ENCODE results near the gene TTC38.

TTC38 gene

DNA sequence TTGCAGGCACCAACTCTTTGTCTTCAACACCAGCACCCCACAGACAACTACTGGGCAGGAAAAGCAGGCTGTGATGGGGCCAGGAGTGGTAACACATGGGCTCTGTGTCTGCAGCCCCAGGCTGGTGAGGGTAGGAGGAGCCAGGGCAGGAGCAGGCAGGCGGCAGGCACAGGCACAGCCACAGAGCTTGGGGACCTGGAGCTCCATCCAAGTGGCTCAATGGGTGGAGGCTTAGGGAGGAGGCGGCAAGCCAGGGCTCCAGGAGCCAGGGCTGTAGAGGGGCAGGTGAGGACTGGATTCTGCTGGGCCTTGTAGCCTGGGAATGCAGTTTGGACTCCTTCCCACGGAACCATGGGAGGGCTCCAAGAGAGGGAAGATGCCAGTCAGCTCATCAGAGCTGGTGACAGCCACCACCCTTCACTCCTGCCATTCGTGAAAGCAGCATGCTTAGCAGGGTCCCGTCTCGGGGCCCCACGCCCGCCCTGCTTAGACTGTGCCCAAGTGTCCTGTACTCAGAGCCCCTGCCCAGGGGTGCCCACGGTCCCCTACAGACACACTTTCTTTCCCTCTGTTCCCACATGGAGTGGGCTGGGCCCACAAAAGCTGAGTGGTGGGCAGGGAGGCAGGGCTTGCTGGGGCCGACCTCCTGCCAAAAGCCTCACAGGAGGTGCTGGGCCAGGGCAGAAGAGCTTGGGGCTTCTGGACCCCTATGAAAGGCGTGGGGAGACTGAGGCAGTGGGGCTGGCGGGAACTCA lies 12.4 kb downstream of the TTC38 start:
- no peak for DNase-seq

DNA sequence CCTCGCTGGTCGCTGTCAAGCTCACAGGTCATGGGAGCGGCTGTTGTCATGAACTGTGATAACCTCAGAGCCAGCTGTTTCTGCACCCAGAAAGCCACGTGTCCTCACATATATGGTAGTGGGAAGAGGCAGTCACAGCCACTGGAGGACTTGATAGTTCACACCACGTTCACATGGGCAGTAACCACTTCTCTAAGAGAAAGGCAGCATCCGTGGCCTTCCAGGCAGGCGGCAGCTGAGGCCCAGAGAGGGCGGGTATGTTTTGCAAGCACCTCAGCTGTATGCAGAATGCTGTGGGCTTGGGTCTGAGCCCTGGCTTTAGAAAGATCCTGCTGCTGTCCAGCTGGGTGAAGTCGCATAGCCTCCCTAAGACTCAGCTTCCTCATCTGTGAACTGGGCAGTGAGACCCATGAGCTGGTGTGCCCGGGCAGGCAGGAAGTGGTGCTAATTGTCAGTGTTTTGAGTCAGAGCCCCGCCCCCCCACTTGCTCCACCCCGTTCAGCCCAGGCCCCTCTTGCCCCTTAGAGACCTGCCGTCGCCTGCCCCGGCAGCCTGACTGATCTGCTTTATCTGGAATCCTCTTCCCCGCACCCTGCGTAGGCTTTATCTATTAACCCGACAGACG lies 13.3 kb downstream of the TTC38 start:
- DNase-seq, result no peak

DNA sequence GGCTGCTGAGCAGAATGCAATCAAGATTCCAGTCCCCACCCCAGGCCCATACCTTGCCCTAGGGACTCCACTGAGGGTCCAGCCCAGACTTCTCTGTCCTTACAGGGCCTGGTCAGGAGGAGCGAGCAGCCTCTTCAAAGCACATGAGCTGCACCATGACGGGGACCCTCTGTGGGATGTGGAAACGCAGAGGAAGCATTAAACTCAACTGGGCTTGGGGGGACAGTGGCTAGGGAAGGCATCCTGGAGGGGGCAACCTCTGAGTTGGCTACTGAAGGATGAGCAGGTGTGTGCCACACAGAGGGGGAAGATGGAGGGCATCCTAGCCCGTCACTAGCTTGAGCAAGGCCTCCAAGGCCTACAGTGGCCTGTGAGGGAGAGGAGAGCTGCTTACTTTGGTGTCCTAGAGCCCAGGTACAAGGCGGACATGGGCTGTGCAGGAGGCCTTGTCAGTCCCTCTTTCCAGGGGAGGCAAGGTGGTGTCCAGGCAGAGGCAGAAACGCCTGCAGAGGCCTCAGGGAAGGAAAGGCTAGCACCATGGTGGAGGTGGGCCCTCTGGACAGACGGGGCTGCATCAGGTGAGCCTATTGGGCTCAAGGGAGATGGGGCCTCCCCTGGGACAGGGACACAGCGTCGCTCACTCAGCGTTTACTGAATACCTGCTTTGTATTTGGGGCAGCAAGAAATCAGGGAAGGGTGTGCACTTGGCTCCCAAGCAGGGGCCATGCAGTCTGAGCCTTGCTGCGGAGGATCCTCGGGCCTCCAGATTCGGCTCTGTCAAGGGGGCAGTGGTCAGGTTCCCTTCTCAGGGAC lies 14.3 kb downstream of the TTC38 start:
- no peak for DNase-seq

DNA sequence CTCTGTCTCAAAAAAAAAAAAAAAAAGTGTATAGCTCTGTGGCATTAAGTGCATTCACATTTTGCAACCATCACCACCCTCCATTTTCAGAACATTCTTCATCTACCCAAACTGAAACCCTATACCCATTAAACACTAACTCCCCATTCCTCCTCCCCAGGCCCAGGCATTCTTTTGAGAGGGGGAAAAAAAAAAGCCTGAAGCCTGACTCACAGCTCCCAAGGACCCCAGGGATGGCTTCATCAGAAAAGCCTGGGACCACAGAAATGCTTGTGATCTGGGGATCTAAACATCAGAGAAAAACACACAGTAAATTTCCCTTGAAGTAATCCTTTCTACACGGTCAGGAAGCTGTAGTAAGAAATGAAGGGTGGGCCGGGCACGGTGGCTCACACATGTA lies 18.2 kb downstream of the TTC38 start:
- no peak for DNase-seq

DNA sequence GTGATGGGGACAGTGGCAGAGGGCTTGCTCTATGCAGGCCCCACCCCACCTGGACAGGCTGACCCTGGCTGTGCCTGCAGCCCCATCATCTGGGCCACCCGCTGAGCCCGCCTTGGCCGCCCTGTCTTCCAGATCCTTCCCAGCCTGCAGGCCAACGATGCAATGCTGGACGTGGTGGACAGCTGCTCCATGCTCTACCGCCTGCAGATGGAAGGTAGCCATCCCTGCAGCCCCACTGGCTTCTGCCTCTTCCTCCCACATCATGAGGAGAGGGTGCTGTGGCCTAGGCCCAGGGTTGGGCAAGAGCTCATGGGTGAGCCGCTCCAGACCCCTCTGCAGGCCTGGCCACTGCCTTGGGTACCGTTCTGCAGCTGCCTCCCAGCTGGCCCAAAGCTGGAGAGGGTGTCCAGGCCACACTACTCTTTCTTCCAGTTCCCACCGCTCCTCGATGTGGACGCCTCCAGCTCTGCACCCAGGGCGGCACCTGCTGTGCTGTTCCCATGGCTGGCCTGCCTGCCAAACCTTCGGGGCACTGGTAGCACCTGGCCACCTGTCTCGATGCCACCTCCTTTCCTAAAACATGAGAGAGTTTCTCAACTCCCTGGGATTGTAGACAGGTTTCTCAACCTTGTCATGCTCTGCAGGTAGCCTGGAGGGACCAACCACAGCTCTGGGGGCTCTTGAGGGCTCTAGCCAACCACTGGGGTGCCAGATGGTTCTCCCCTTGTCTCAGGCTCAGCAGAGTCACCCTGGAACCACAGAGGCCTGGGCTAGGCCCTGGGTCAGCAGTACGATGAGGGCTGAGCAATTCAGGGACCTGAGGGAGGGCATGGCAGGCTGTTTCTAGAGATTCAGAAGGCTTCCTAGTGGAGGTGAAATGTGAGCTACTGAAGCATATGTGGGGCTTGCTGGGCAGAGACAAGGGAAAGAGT lies 19.4 kb downstream of the TTC38 start:
- DNase-seq, result no peak

DNA sequence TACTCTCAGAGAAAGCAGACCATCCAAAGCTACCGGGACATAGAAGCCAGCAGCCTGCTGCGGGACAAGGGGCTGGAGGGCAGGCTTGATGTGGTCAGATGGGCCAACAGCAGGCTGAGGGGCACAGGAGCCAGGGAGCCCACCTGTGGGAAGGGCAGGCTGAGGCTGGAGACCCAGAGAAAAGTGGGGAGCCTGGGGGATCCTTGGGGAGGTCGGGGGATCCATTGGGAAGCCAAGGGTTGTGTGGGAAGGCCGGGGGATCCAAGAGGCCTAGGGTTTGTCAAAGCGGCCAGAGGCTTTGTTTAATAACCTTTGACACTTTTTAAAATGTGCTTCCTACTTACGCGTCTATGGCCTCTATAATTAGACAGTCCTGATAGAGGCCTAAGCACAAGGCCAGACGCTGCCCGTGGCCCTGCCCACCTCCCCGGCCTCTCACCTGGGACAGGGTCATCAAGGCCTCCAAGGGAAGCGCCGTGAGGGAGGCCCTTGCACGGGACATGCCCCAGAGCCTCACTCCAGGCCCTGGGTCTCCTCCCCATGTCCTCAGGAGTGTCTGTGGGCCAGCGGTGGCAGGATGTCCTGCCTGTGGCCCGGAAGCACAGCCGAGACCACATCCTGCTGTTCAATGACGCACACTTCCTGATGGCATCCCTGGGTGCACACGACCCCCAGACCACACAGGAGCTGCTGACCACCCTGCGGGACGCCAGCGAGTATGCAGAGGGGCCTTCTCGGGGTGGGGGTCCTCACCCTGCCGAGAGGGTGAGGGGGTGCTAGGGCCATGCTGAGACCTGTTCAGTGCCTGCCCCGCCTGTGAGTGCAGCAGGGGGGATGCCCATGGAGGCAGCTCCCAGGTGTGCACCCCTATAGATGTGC lies 20.3 kb downstream of the TTC38 start:
- DNase-seq, result no peak

DNA sequence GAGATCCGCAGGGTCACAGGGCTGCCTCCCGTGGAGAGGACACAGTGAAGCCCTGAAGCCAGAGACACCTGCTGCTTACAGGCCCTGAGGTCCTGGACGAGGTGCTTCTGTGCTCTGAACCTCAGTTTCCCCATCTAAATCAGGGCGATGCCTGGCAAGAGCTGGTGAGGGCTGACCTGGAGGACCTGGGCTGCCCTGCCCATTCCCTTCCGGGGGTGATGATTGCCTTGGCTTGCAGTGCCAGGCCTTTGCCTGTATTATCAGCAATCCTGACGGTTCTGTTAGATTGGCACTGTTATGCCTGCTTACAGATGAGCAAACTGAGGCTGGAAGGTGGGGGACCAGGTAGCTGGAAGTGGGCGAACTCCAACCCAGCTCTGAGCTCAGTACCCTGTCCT lies 21.0 kb downstream of the TTC38 start:
- no peak for DNase-seq

DNA sequence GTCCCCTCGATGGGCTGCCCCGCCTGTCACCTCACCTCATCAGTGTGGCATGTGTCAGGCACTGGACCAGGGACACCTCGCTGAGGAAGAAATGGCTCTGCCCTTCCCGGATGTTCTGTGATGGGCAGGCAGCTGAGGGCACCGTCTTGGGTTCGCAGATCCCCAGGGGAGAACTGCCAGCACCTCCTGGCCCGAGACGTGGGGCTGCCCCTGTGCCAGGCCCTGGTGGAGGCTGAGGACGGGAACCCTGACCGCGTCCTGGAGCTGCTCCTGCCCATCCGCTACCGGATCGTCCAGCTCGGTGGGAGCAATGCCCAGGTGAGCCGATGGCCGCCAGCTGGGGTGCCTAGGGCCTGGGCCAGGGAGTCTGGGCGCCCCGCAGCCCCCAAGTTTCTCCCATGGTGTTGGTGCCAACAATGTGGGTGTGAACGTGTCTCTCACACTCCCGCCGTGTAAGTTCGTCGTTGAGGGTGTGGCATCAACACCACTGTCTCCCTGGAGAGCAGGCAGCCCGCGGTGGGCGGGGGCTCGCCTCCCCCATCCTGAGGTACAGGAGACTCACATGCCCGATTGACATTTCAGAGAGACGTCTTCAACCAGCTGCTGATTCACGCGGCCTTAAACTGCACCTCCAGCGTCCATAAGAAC lies 21.6 kb downstream of the TTC38 start:
- DNase-seq, result no peak

DNA sequence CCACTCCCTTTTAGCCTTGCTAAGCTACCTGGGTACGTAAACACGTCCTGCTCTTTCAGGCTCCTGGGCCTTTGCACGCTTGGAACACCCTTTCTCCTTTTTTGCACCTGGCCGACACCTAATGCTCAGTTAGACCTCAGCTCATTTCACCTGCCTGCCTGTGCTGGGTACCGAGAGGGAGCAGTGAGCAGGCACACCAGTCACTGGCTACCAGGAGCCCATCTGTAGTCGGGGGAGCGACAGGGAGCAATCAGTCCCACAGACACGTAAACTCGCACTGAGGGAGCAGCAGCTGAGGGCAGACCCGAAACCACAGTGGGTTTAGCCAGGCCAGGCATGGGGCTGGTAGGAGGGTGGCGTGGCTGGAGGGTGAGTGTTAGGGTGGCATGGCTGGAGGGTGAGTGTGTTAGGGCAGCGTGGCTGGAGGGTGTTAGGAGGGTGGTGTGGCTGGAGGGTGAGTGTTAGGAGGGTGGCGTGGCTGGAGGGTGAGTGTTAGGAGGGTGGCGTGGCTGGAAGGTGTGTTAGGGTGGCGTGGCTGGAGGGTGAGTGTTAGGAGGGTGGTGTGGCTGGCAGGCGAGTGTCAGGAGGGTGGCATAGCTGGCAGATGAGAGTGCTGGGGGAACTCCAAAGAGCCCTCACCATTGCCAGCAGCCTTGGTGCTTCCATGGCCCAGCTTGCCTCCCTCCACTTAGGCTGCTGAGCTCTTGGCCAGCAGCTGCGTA lies 22.5 kb downstream of the TTC38 start:
- no peak for DNase-seq

DNA sequence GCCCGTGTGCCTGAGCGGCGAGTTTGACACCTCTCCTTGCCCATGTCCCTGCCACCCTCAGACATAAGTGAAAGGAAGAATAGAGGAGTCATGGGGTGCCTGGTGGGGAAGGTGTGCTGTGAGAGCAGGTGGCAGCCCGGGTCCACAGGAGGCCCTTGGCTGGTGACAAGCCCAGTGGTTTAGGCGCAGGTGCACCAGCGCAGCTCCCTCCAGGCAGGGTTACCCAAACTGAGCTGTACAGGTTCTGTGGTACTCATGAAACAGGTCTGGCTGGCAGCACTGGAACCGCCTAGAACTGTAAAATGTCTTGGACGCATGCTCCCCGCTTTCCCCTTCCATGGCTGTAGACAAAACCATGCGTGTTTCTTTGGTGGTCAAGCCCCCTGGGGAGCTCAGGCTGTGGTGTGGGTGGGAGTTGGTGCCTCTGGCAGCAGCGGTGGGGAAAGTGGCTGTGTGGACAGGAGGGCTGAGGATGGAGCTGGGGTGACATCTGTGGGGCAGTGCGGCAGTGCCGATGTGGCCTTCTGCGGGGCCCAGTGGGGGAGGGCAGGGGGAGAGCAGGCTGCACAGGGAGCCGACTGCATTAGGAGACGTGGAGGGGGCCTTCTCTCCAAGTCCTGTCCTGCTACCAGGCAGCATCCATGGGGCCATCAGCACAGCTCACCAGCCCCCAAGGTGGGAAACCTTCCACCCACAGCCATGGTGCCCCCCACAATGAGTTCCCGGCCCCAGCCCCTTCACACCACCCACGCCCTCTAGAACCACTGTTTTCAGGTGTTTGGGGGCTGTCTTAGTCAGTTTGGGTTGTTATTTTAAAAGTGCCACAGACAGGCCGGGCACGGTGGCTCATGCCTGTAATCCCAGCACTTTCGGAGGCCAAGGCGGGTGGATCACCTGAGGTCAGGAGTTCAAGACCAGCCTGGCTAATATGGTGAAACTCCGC lies 23.3 kb downstream of the TTC38 start:
- no peak for DNase-seq

DNA sequence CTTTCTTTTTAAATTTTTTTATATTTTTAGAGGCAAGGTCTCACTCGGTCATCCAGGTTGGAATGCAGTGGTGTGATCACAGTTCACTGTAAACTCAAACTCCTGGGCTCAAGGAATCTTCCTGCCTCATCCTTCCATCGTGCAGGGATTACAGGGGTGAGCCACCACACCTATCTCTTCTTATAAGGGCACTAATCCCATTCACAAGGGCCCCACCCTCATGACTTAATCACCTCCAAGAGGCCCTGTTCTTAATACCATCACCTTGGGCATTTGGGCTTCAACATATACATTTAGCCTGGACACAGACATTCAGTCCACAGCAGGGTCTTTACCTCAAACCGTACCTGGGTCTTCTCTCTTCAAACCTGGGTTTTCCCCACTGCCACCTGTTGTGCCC lies 24.4 kb downstream of the TTC38 start:
- no peak for DNase-seq

DNA sequence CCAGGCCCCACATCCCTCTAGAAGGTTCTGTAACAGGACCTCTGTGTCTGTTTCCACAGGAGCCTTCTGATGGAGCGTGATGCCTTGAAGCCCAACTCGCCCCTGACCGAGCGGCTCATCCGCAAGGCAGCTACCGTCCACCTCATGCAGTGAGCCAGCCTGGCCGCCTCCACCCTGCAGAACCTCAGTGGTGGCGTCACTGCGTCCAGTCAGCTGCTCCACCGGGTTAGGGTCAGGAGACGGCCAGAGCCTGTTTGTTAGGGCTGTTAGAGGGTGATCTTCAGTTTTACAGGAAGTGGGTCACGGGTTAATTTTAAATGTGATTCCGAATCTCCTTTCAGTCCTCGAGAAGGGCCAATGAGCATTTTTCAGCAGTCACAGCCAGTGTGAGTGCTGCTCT lies 24.9 kb downstream of the TTC38 start:
- no peak for DNase-seq

DNA sequence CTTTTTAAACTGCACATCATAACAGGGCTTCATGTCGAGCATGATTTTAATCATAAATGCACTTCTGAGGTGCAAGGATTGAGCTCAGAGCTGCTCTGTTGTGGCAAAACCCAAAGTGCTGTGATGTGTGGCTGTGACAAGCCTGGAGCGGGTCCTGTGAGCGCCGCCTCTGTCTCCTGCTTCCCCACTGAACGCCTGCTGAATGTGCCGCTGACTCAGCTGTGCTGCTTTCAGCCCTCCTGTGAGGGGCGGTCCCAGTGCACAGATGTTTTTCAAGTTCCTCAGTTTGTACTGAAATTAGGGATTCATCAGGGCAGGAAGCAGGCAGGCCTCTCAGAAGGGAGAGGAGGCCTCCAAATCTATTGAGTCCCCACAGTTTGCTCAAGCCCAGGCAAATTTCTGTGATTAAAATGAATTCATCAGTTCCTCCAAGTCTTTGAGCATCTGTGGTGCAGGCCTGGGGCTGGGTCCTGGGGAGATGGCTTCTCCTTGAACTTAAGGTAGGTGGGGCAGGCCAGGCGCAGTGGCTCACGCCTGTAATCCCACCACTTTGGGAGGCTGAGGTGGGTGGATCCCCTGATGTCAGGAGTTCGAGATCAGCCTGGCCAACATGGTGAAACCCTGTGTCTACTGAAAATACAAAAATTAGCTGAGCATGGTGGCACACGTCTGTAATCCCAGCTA lies 25.9 kb downstream of the TTC38 start:
- no peak for DNase-seq

DNA sequence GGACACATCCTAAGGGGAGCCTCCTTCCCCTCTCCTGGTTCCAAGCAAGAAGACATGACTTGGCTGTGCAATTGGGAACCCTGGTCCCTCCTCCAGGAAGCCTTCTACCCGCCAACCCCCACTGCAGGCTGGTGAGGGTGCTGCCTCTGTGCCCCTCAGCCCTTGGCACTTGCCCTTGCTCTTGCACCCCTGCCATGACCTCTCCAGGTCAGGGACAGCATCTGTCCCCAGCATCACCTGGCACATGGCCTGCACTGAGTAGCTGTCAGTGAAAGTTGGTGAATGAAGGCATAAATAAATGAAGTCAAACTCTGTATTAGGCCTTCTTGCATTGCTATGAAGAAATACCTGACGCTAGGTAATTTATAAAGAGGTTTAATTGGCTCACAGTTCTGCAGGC lies 27.0 kb downstream of the TTC38 start:
- no peak for DNase-seq

DNA sequence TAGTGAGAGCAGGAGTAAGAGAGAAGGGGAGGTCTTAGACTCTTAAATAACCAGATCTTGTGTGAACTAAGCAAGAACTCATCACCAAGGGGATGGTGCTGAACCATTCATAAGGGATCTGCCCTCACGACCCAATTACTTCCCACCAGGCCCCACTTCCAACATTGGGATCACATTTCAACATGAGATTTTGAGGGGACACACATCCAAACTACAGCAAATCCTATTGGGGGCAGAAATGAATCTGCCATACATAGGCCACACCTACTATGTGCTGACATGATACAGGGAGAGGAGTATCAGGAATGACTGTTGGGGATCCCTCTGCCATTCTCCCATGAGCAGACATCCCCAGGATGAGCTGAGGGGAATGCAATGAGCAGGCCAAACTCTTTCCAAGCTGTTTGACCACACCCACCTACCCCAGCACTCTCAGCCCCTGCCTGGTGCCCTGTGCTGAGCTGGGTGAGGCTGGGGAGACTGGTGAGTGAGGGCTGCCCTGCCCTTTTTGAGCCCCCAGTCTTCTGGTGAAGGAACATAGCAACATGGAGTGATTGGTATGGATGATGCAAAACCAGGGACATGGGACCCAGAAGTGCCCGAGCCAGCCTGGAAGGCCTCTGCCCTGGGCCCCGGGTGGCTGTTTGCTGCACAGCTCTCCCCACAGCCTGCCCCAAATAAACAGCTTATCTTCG lies 27.6 kb downstream of the TTC38 start:
- no peak for DNase-seq

DNA sequence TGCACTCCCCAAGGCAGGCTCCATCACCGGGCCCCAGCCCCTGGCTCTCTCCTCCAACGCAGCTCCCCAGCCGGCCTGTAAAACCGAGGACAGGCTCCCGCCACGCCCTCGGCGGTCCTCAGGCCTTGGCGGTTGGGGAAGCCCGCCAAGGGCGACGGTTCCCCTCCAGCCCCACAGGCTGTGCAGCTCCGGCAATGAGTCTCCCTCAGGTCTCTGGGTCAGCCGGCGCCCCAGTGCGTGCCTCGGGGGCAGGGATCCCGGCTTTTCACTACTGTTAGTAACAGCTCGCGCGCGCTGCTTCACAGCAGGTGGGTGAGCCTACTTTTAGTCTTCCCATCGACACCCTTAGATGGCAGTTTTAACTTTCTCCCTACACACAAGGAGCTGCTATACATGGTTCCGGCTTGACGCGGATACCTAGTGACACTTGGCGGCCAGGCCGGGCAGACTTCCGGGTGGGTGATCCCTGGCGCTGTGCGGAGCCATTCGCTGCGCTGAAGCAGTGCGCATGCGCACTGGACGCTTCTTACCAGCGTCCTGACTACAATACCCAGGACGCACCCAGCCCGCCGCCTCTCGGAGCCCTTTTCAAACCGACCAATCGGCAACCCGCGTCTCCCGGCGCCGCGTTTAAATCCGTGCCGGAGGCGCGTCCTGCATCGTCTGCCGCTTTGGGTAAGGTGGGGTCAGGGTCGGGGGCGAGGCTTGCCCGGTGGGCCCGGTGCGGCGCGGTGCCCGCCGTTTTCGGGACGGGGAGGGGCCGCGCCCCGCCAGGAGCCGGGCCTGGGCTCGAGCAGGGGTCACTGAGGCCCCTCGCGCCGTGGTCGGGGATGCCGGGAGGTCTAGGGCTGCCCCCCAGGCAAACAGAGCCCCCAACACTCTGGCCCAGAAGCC lies 28.7 kb downstream of the TTC38 start, which contains the start of gene GTSE1:
GTSE1 (plus strand) TSS at position 614 of the 894 bp plus-strand sequence. CDS start 531 bp downstream, outside the sequence.
- DNase-seq, result peak; percentile 99
